ENCODE data around the gene SLC34A1.

The SLC34A1 gene

GRCh38 chr5:177447611-177448243 lies 63.5 kb downstream of the SLC34A1 start:
- DNase-seq = peak; percentile 63
